ENCODE results near the gene CHST15. TPM values are rescaled to one million over a fixed set of nuclear protein-coding genes. Genes with fewer than 3 reads are reported as not detected.

Gene CHST15
- total RNA-seq, 2 donors from 2014 or later: 4.7 to 10.2 TPM

- H3K27ac ChIP-seq: no peak overlapping the region
- no peaks in the 10 kb centered on the region for H3K27me3 ChIP-seq
- no peak overlapping the region for H3K9ac ChIP-seq (ENCODE audit: low read depth in 2 of 2, low read length in 2 of 2)
- intact Hi-C loops (cut with DNase I): no loop called here
- H3K4me1 ChIP-seq: no peaks in the 10 kb centered on the region
- no peak for DNase-seq
- TF ChIP-seq CTCF (IDR thresholded peaks at IDR 0.05): no peak
- no peak overlapping the region for H3K4me3 ChIP-seq
- H3K36me3 ChIP-seq: no peaks in the 10 kb centered on the region
- no peaks in the 10 kb centered on the region for H3K9me3 ChIP-seq
Observed at GRCh38 chr10:124110882-124111281, 17.5 kb upstream of the CHST15 start.

- no peak for DNase-seq
- Histone ChIP-seq H3K4me1 (no peaks in the 10 kb centered on the region), H3K36me3 (no peaks in the 10 kb centered on the region), H3K27ac (no peak overlapping the region), H3K9ac (ENCODE audit: low read depth in 2 of 2, low read length in 2 of 2) (no peak overlapping the region), H3K9me3 (no peaks in the 10 kb centered on the region), H3K27me3 (no peaks in the 10 kb centered on the region), H3K4me3 (no peak overlapping the region)
- intact Hi-C loops (cut with DNase I): no loop called here
- no peak for TF ChIP-seq CTCF (IDR thresholded peaks at IDR 0.05)
Observed at GRCh38 chr10:124109261-124109660, 15.9 kb upstream of the CHST15 start.

- Histone ChIP-seq H3K9me3 (no peaks in the 10 kb centered on the region), H3K9ac (ENCODE audit: low read depth in 2 of 2, low read length in 2 of 2) (no peak overlapping the region), H3K27ac (no peak overlapping the region), H3K27me3 (no peaks in the 10 kb centered on the region), H3K36me3 (no peaks in the 10 kb centered on the region), H3K4me3 (no peak overlapping the region), H3K4me1 (no peaks in the 10 kb centered on the region)
- no peak for TF ChIP-seq CTCF (IDR thresholded peaks at IDR 0.05)
- DNase-seq: no peak
- intact Hi-C loops (cut with DNase I): no loop called here
Observed at GRCh38 chr10:124107072-124107471, 13.7 kb upstream of the CHST15 start.

- Histone ChIP-seq H3K4me3 (no peak overlapping the region), H3K9ac (ENCODE audit: low read depth in 2 of 2, low read length in 2 of 2) (peak overlapping the region in 1 of 2 donors; percentile 8)
- intact Hi-C loops (cut with DNase I): no loop called here
Observed at GRCh38 chr10:124106241-124106879, 13.0 kb upstream of the CHST15 start.

GRCh38 chr10:124105594-124105993, 12.2 kb upstream of the CHST15 start:
- H3K27me3 ChIP-seq: no peaks in the 10 kb centered on the region
- H3K9ac ChIP-seq (ENCODE audit: low read depth in 2 of 2, low read length in 2 of 2): no peak overlapping the region
- no peak for TF ChIP-seq CTCF (IDR thresholded peaks at IDR 0.05)
- intact Hi-C loops (cut with DNase I): no loop called here
- no peak overlapping the region for H3K4me3 ChIP-seq
- no peaks in the 10 kb centered on the region for H3K9me3 ChIP-seq
- DNase-seq: no peak
- H3K4me1 ChIP-seq: no peaks in the 10 kb centered on the region
- H3K27ac ChIP-seq: peak overlapping the region; percentile 20
- no peaks in the 10 kb centered on the region for H3K36me3 ChIP-seq

More at GRCh38 chr10:124106241-124106879, 13.0 kb upstream of the CHST15 start:
- Histone ChIP-seq H3K36me3 (no peaks in the 10 kb centered on the region), H3K27me3 (no peaks in the 10 kb centered on the region), H3K4me1 (no peaks in the 10 kb centered on the region), H3K27ac (peak overlapping the region; percentile 20), H3K9me3 (no peaks in the 10 kb centered on the region)
- TF ChIP-seq CTCF (IDR thresholded peaks at IDR 0.05): no peak
- DNase-seq: no peak

Measured in colonic mucosa (tissue), 4 donors.